ENCODE measurements around the gene ARSB.

- TF ChIP-seq GABPA (IDR thresholded peaks at IDR 0.05; ENCODE audit: low read depth) (no peak), CTCF (IDR thresholded peaks at IDR 0.05; ENCODE audit: insufficient read depth, low read length) (no peak), POLR2AphosphoS5 (IDR thresholded peaks at IDR 0.05; ENCODE audit: low read depth) (no peak)
These were observed 176.3 kb downstream of the ARSB start for GRCh38 chr5:78808818-78809217.
